ENCODE data around the gene SWSAP1.
"Not testable (repeated sequence)": the region's sequence is repeated elsewhere in the genome, so short reads cannot be mapped to it uniquely, and the experiment has no call there.

SWSAP1 gene

DNA sequence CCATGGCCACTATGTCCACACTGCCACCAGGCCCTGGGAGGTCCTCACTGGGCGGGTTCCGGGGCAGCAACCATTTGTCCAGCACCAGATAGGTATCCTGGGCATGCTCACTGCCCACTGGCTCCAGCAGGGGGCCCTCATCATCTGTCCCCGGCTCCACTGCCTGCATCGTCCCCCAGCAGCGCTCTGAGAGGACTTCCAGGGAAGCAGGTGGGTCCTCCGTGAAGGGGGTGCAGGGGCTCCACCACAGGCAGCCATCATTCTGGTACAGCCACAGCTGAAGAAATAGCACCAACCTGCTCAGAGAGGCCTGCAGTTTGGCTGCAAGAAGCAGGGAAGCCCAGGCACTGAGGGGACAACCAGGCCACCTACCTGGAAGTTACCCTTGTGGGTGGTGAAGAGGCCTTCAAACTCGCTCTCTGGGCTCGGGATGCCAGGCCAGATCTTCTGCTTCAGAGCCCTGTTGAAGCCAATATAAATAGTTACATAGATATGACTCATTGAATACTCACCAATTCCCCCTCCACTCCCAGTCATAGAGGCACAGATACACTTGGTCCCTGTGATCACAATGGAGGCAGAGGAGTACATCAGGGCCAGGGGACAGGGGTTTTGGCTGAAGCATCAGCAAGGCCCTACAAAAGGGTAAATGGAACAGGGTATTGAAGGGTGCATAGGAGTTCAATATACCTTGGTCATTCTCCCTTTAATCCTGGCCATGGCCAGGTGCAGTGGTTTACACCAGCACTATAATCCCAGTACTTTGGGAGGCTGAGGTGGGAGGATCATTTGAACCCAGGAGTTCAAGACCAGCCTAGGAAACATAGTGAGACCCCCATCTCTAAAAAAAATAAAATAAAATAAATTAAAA, 4.1 kb downstream of the SWSAP1 start:
- peak; percentile 53 for DNase-seq (ENCODE audit: low spot score)

DNA sequence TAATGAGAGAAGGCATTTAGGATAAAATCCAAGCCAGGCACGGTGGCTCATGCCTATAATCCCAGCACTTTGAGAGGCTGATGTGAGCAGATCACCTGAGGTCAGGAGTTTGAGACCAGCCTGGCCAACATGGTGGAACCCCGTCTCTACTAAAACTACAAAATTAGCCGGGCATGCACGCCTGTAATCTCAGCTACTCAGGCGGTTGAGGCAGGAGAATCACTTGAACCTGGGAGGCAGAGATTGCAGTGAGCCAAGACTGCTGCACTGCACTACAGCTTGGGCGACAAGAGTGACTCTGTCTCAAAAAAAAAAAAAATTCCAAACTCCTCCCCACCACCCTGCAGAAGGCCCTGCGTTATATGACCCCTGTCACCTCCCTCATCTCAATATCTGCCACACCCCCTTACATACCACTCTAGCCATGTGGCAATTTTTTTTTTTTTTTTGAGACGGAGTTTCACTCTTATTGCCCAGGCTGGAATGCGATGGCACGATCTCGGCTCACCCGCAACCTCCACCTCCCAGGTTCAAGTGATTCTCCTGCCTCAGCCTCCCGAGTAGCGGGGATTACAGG, 4.9 kb downstream of the SWSAP1 start:
- not testable (repeated sequence) for DNase-seq (ENCODE audit: low spot score)

DNA sequence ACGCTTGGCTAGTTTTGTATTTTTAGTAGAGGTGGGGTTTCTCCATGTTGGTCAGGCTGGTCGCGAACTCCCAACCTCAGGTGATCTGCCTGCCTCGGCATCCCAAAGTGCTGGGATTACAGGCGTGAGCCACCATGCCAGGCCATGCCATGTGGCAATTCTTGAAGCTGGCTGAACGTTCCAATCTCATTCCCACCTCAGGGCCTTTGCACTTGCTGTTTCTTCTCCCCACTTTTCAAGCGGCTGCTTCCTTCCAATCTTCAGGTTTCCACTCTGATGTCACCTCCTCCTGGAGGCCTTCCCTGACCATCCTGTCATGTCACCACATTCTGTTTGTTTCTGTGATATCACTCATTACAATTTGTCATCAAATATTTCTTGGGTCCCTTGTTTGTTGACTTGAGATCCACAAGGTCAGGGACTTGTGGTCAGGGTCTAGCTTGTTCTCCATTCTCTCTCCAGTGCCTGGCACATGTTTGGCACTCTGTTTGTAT, 5.4 kb downstream of the SWSAP1 start:
- no peak for DNase-seq (ENCODE audit: low spot score)

DNA sequence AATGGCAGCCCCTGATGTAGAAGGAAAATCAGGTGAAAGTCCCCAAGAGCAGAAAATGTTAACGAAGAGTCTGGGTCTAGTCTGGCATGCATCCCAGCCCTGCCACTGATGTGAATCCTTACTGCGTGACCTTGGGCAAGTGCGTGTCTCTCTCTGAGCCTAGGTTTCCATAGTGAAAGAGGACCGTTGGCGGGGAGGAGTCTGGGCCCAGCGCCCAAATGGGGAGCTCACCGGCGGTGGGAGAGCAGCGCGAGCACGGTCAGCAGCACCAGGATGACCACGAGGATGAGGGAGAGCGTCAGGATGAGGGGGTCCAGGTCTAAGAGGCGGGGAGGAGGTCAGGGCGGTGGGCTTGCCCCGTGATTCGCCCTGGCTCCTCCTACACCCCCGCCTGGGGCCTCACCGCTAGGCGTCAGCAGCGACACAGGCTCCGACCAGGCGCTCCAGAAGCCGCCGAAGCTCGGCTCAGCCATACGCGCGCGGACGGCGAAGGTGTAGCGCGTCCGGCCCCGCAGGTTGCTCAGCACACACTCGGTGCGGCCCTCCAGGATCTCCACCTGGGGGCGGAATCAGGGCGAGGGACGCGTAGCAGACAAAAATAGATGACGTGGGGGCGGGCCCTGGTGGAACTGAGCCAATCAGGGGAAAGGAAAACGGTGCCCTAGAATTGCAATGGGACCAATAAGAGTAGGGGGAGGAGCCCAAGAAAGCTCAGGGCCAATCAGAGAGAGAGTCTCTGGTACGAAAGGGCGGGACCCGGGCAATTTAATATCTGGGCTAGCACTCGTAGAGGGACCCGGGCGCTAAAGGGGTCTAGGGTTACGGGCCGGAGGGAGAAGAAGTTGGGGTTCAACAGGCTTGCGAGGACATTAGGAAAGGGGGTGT, 6.4 kb downstream of the SWSAP1 start:
- peak; percentile 99 for DNase-seq (ENCODE audit: low spot score)

DNA sequence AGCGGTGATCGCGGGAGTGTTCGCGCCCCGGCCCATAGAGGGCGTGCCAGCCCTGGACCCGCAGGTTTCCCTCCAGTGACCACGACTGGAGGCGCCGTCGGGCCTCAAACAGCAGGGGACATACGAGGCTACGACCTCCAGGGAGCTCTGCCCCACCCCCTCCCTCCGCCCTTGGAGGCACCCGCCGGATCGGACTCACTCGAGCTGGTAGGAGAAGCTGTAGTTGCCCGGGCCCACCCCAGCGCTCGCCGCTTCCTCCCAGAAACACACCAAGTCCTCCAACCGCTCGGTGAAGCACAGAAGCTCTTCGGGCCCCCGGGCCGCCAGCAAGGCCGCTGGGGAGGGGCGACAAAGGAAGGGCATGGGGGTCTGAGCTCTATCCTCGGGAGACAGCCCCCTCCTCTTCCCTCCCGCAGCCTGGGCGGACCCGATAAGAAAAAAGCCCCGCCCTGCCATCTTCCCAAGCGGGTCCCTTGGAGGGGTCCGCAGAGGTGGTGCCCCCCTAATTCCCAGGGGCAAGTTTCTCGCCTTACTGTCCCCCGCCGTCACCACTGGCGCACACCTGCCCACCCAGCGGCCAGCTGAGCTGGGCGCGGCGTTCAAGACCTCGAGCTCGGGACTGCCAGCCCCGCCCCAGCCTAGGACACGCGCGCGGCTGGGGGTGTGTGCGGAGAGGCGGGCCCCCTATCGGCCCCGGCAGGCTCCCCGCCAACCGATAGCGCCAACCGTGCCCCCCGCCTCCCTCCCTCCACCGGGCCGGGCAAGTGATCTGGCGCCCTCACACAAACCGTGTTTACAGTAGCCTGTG, 8.6 kb downstream of the SWSAP1 start:
- peak; percentile 65 for DNase-seq (ENCODE audit: low spot score)

- DNase-seq (ENCODE audit: low spot score): no peak
Observed at GRCh38 chr19:11383706-11384048, 9.2 kb downstream of the SWSAP1 start.

GRCh38 chr19:11384778-11385129, 10.3 kb downstream of the SWSAP1 start:
- no peak for DNase-seq (ENCODE audit: low spot score)

GRCh38 chr19:11387162-11388034, 12.9 kb downstream of the SWSAP1 start:
- no peak for DNase-seq (ENCODE audit: low spot score)

GRCh38 chr19:11390359-11390758, 15.9 kb downstream of the SWSAP1 start:
- DNase-seq (ENCODE audit: low spot score): no peak

- DNase-seq (ENCODE audit: low spot score): no peak
Observed at GRCh38 chr19:11390933-11391680, 16.6 kb downstream of the SWSAP1 start.

GRCh38 chr19:11397089-11397610, 22.7 kb downstream of the SWSAP1 start:
- DNase-seq (ENCODE audit: low spot score): no peak

DNA sequence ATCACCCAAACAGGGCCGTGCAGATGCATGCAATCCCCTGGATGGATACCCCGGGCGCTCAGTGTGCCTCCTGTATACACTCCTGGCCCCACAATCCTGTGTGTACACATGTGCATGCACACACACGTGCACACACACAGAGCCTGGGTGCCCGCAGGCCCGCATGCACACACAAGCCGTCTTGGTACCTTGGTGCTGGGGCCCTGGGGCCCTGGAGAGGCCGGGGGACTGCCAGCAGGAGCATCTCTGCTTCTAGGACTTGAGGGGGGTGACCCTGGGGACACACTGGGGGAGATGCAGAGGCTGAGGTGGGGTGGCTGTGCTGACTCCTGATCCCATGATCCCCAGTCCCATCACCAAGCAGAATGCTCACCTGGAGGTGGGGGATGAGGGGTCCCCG, 25.2 kb downstream of the SWSAP1 start:
- no peak for DNase-seq (ENCODE audit: low spot score)

- no peak for DNase-seq (ENCODE audit: low spot score)
Observed at GRCh38 chr19:11400798-11401197, 26.3 kb downstream of the SWSAP1 start.

GRCh38 chr19:11401808-11402543, 27.5 kb downstream of the SWSAP1 start:
- DNase-seq (ENCODE audit: low spot score): no peak

- no peak for DNase-seq (ENCODE audit: low spot score)
Observed at GRCh38 chr19:11404588-11405222, 30.2 kb downstream of the SWSAP1 start.

- DNase-seq (ENCODE audit: low spot score): no peak
Observed at GRCh38 chr19:11405846-11406643, 31.6 kb downstream of the SWSAP1 start.

DNA sequence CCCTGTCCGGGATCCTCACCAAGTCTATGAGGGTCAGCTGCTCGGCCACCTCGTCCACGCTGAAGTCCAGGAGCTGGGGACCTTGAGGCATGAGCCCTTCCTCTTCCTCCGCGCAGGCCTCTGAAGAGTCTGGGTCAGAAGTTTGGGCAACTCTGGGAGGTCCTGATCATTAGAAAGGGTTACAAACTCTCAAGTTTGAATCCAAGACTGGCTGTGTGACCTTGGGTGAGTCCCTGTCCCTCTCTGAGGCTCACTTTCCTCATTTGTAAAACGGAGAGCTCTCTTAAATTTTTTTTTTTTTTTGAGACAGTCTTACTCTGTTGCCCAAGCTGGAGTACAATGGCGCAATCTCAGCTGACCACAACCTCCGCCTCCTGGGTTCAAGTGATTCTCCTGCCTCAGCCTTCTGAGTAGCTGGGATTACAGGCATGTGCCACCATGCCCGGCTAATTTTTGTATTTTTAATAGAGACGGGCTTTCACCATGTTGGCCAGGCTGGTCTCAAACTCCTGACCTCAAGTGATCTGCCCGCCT, 32.3 kb downstream of the SWSAP1 start:
- DNase-seq (ENCODE audit: low spot score): not testable (repeated sequence)

Measured in SK-N-DZ (cell line).